ENCODE data around the gene XXYLT1. TPM values are rescaled to one million over a fixed set of nuclear protein-coding genes. Genes with fewer than 3 reads are reported as not detected.

Gene XXYLT1
- polyA plus RNA-seq, 1 donor (not counting 4 experiments of a cell fraction or from before 2014, with no cell fraction given): 11.1 TPM

GRCh38 chr3:195297446-195297845 lies 26.5 kb upstream of the XXYLT1 start:
- Histone ChIP-seq H3K27ac (ENCODE audit: control insufficient read depth, insufficient read depth, low read length) (no peak overlapping the region), H3K9me3 (ENCODE audit: control insufficient read depth, low read depth, low read length) (no peaks in the 10 kb centered on the region), H3K4me1 (ENCODE audit: control insufficient read depth, extremely low read depth, insufficient read depth, low read length) (no peaks in the 10 kb centered on the region), H2AFZ (ENCODE audit: control insufficient read depth, low read length) (no peak overlapping the region), H3K27me3 (ENCODE audit: control insufficient read depth, extremely low read depth, insufficient read depth, low read length) (no peaks in the 10 kb centered on the region), H4K20me1 (ENCODE audit: control insufficient read depth, extremely low read depth, insufficient read depth, low read length) (no peaks in the 10 kb centered on the region), H3K9ac (ENCODE audit: control insufficient read depth, extremely low read depth, insufficient read depth, low read length) (no peak overlapping the region), H3K36me3 (ENCODE audit: control insufficient read depth in 2 of 2, extremely low read depth in 1 of 2, insufficient read depth in 2 of 2, low read length in 2 of 2) (peaks cover 8 to 13% of the 10 kb centered on the region in 2 experiments), H3K4me3 (ENCODE audit: control insufficient read depth in 2 of 3, extremely low read depth in 1 of 3, insufficient read depth in 2 of 3, low read depth in 1 of 3, low read length in 3 of 3) (no peak overlapping the region), H3K4me2 (ENCODE audit: control insufficient read depth, extremely low read depth, insufficient read depth, low read depth, low read length) (no peak overlapping the region), H3K79me2 (ENCODE audit: control insufficient read depth, insufficient read depth, low read length) (no peaks in the 10 kb centered on the region), H3K9me1 (ENCODE audit: control insufficient read depth, extremely low read depth, insufficient read depth, low read length) (no peaks in the 10 kb centered on the region)
- FAIRE-seq: no peak
- TF ChIP-seq CTCF (optimal IDR thresholded peaks at IDR 0.05 in 1 of 3, IDR thresholded peaks at IDR 0.05 in 1 of 3, conservative IDR thresholded peaks at IDR 0.05 in 1 of 3; ENCODE audit: extremely low read depth in 1 of 3, insufficient read depth in 2 of 3, low read length in 3 of 3) (no peak), EZH2 (IDR thresholded peaks at IDR 0.05; ENCODE audit: low read length) (no peak)
- DNase-seq (ENCODE audit: low read depth, low spot score): no peak
- dilution Hi-C loops (cut with MboI; ENCODE audit: extremely low pct_ligation_motif_present, low sequenced_read_pairs): no loop called here

- no peaks in the 10 kb centered on the region for H3K9me3 ChIP-seq (ENCODE audit: control insufficient read depth, low read depth, low read length)
- H3K27ac ChIP-seq (ENCODE audit: control insufficient read depth, insufficient read depth, low read length): no peak overlapping the region
- H3K79me2 ChIP-seq (ENCODE audit: control insufficient read depth, insufficient read depth, low read length): no peaks in the 10 kb centered on the region
- H3K4me2 ChIP-seq (ENCODE audit: control insufficient read depth, extremely low read depth, insufficient read depth, low read depth, low read length): no peak overlapping the region
- H3K4me3 ChIP-seq (ENCODE audit: control insufficient read depth in 2 of 3, extremely low read depth in 1 of 3, insufficient read depth in 2 of 3, low read depth in 1 of 3, low read length in 3 of 3): no peak overlapping the region
- no peaks in the 10 kb centered on the region for H3K9me1 ChIP-seq (ENCODE audit: control insufficient read depth, extremely low read depth, insufficient read depth, low read length)
- H3K36me3 ChIP-seq (ENCODE audit: control insufficient read depth in 2 of 2, extremely low read depth in 1 of 2, insufficient read depth in 2 of 2, low read length in 2 of 2): peaks cover 6 to 10% of the 10 kb centered on the region in 2 experiments
- DNase-seq (ENCODE audit: low read depth, low spot score): no peak
- TF ChIP-seq CTCF (optimal IDR thresholded peaks at IDR 0.05 in 1 of 3, IDR thresholded peaks at IDR 0.05 in 1 of 3, conservative IDR thresholded peaks at IDR 0.05 in 1 of 3; ENCODE audit: extremely low read depth in 1 of 3, insufficient read depth in 2 of 3, low read length in 3 of 3): no peak
- TF ChIP-seq EZH2 (IDR thresholded peaks at IDR 0.05; ENCODE audit: low read length): no peak
- H3K9ac ChIP-seq (ENCODE audit: control insufficient read depth, extremely low read depth, insufficient read depth, low read length): no peak overlapping the region
- H3K27me3 ChIP-seq (ENCODE audit: control insufficient read depth, extremely low read depth, insufficient read depth, low read length): no peaks in the 10 kb centered on the region
- dilution Hi-C loops (cut with MboI; ENCODE audit: extremely low pct_ligation_motif_present, low sequenced_read_pairs): no loop called here
- H3K4me1 ChIP-seq (ENCODE audit: control insufficient read depth, extremely low read depth, insufficient read depth, low read length): no peaks in the 10 kb centered on the region
- no peak overlapping the region for H2AFZ ChIP-seq (ENCODE audit: control insufficient read depth, low read length)
- no peaks in the 10 kb centered on the region for H4K20me1 ChIP-seq (ENCODE audit: control insufficient read depth, extremely low read depth, insufficient read depth, low read length)
- FAIRE-seq: no peak
Measured at GRCh38 chr3:195296662-195297061, 25.7 kb upstream of the XXYLT1 start.
